Activated naive CD4-positive, alpha-beta T cell treated with anti-CD3 and anti-CD28 coated beads, Interleukin-2, amount 50 U/mL, for 16 hours (primary cell): ENCODE data around the gene FAM200A.
"Not testable (repeated sequence)": the region's sequence is repeated elsewhere in the genome, so short reads cannot be mapped to it uniquely, and the experiment has no call there.

Experiments used
- DNase-seq: peaks from one replicate; pipeline ENCODE4 v3.0.0-alpha.2; 2020

Gene FAM200A

GRCh38 chr7:99558306-99559174 is 6.6 kb upstream of the FAM200A start, which contains the start of gene ZNF655:
ZNF655 (plus strand) TSS chr7:99558642; CDS start chr7:99560560, 1,918 bp downstream.
- peak; percentile 89 for DNase-seq

GRCh38 chr7:99557940-99558305 is 6.0 kb upstream of the FAM200A start:
- DNase-seq, result no peak

- DNase-seq, result no peak
These were observed 5.3 kb upstream of the FAM200A start for GRCh38 chr7:99557196-99557607.

- DNase-seq, result no peak
These were observed 3.0 kb upstream of the FAM200A start for GRCh38 chr7:99554939-99555338.

- DNase-seq, result no peak
These were observed 1.1 kb upstream of the FAM200A start for GRCh38 chr7:99553039-99553438.

GRCh38 chr7:99551334-99551733 is 580 bp downstream of the FAM200A start:
- no peak for DNase-seq

GRCh38 chr7:99549545-99549944 is 2.4 kb downstream of the FAM200A start:
- DNase-seq, result not testable (repeated sequence)

GRCh38 chr7:99545308-99545707 is 6.6 kb downstream of the FAM200A start:
- DNase-seq, result not testable (repeated sequence)

GRCh38 chr7:99543916-99544315 is 8.0 kb downstream of the FAM200A start:
- no peak for DNase-seq

GRCh38 chr7:99543081-99543671 is 8.7 kb downstream of the FAM200A start:
- DNase-seq, result no peak

GRCh38 chr7:99541212-99541611 is 10.7 kb downstream of the FAM200A start:
- DNase-seq, result no peak

GRCh38 chr7:99540542-99540941 is 11.4 kb downstream of the FAM200A start:
- no peak for DNase-seq

GRCh38 chr7:99539213-99539811 is 12.6 kb downstream of the FAM200A start:
- no peak for DNase-seq

GRCh38 chr7:99535667-99536066 is 16.2 kb downstream of the FAM200A start:
- no peak for DNase-seq

- no peak for DNase-seq
These were observed 20.6 kb downstream of the FAM200A start for GRCh38 chr7:99531354-99531765.

GRCh38 chr7:99525713-99526440 is 26.0 kb downstream of the FAM200A start:
- peak; percentile 16 for DNase-seq

- DNase-seq, result no peak
These were observed 30.5 kb downstream of the FAM200A start for GRCh38 chr7:99521399-99521798.

- DNase-seq, result no peak
These were observed 37.9 kb downstream of the FAM200A start for GRCh38 chr7:99514050-99514449.

- no peak for DNase-seq
These were observed 46.6 kb downstream of the FAM200A start for GRCh38 chr7:99505324-99505662.

- peak; percentile 97 for DNase-seq
These were observed 47.2 kb downstream of the FAM200A start, which contains the start of gene ZKSCAN5 for GRCh38 chr7:99504603-99505323. ZKSCAN5 (plus strand) TSS chr7:99504662; CDS start chr7:99506045, 1,383 bp downstream.

GRCh38 chr7:99504281-99504602 is 47.7 kb downstream of the FAM200A start:
- DNase-seq, result no peak

- DNase-seq, result not testable (repeated sequence)
These were observed 50.7 kb downstream of the FAM200A start for GRCh38 chr7:99501236-99501635.

- no peak for DNase-seq
These were observed 51.3 kb downstream of the FAM200A start for GRCh38 chr7:99500637-99501009.
